Loucy (cell line): ENCODE measurements around the gene ARMH2.

Experiments
- EZH2phosphoT487 ChIP-seq: fragments of 200-600 bp; IDR thresholded peaks from 2 replicates; pipeline ENCODE4 v1.6.1; 2018; ENCODE audit warnings: antibody characterized with exemption, mild to moderate bottlenecking, moderate library complexity, borderline replicate concordance
- TF ChIP-seq, protein P1 (sequence below): fragments of 200-600 bp; sonication (generic); conservative IDR thresholded peaks from 2 replicates; pipeline ENCODE4 v1.5.1; 2014; ENCODE audit warnings: mild to moderate bottlenecking, antibody characterized with exemption, low read length

DNA sequence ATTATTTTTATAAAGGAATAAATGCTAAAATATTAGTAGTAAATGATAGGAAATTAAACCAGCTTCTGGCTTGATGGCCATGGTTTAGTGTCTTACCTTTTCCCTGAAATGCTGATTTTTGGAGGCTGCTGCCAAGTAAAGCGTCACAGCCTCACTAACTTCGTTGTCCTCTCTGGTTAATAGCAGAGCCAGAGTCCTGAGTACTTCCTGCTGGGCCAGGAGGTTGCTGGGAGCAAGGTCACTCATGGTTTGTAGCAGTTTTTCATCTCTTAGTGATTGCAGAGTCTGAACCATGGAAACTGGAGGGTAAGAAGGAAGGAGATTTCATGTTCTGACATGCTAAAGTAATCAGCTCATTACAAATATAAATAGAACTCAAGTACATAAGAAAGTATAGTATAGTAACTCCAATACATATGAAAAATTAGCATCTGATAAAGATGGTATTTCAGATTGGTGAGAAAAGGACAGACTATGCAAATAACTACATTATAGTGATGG, 26.5 kb upstream of the ARMH2 start:
- TF ChIP-seq, protein P1, sequence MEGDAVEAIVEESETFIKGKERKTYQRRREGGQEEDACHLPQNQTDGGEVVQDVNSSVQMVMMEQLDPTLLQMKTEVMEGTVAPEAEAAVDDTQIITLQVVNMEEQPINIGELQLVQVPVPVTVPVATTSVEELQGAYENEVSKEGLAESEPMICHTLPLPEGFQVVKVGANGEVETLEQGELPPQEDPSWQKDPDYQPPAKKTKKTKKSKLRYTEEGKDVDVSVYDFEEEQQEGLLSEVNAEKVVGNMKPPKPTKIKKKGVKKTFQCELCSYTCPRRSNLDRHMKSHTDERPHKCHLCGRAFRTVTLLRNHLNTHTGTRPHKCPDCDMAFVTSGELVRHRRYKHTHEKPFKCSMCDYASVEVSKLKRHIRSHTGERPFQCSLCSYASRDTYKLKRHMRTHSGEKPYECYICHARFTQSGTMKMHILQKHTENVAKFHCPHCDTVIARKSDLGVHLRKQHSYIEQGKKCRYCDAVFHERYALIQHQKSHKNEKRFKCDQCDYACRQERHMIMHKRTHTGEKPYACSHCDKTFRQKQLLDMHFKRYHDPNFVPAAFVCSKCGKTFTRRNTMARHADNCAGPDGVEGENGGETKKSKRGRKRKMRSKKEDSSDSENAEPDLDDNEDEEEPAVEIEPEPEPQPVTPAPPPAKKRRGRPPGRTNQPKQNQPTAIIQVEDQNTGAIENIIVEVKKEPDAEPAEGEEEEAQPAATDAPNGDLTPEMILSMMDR, result no peak
- TF ChIP-seq EZH2phosphoT487, result no peak
